ENCODE results near the gene HTR2B.

HTR2B gene

DNA sequence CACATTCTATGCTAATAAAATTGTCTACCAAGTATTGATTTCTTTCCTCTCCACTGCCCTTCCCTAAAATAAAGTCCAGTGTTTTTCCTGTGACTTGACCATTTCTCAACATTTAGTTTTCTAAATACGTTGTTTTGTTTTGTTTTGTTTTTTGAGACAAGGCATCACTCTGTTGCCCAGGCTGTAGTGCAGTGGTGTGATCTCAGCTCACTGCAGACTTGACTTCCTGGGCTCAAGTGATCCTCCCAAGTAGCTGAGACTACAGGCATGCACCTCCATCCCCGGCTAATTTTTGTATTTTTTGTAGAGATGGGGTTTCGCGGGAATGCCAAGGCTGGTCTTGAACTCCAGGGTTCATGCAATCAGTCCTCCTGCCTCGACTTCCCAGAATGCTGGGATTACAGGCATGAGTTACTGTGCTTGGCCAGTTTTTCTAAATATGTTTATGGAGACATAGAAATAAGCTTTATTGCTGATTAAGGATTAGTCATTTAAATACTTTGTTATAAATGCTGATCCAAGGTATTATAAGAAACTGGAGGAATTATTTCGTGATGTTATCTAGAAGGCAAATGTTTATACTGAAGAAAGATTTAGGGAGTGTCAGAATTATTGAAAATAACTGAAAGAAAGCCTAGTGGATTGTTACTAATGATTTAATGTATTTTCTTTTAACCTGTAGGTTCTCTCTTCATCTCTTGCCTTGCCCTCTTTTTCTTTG lies 5.7 kb upstream of the HTR2B start:
- Histone ChIP-seq H3K9ac (ENCODE audit: low read length) (no peak overlapping the region), H3K4me1 (ENCODE audit: control insufficient read depth, low read depth, low read length) (peaks cover 6% of the 10 kb centered on the region), H3K9me3 (ENCODE audit: control insufficient read depth, low read depth, low read length) (no peaks in the 10 kb centered on the region), H3K27me3 (ENCODE audit: control insufficient read depth, insufficient read depth, low read length) (no peaks in the 10 kb centered on the region), H3K27ac (ENCODE audit: low read length) (no peak overlapping the region), H3K36me3 (ENCODE audit: control insufficient read depth, low read depth, low read length) (no peaks in the 10 kb centered on the region), H3K4me3 (ENCODE audit: low read length) (no peak overlapping the region)

- Histone ChIP-seq H3K9ac (ENCODE audit: low read length) (no peak overlapping the region), H3K27ac (ENCODE audit: low read length) (no peak overlapping the region), H3K9me3 (ENCODE audit: control insufficient read depth, low read depth, low read length) (no peaks in the 10 kb centered on the region), H3K4me3 (ENCODE audit: low read length) (no peak overlapping the region), H3K4me1 (ENCODE audit: control insufficient read depth, low read depth, low read length) (peaks cover 17% of the 10 kb centered on the region), H3K36me3 (ENCODE audit: control insufficient read depth, low read depth, low read length) (no peaks in the 10 kb centered on the region), H3K27me3 (ENCODE audit: control insufficient read depth, insufficient read depth, low read length) (no peaks in the 10 kb centered on the region)
These were observed 4.4 kb upstream of the HTR2B start for GRCh38 chr2:231129216-231129615.

GRCh38 chr2:231128541-231128940 lies 3.7 kb upstream of the HTR2B start:
- no peaks in the 10 kb centered on the region for H3K9me3 ChIP-seq (ENCODE audit: control insufficient read depth, low read depth, low read length)
- no peaks in the 10 kb centered on the region for H3K27me3 ChIP-seq (ENCODE audit: control insufficient read depth, insufficient read depth, low read length)
- no peak overlapping the region for H3K4me3 ChIP-seq (ENCODE audit: low read length)
- H3K4me1 ChIP-seq (ENCODE audit: control insufficient read depth, low read depth, low read length), result peaks cover 20% of the 10 kb centered on the region
- H3K9ac ChIP-seq (ENCODE audit: low read length), result no peak overlapping the region
- H3K27ac ChIP-seq (ENCODE audit: low read length), result no peak overlapping the region
- no peaks in the 10 kb centered on the region for H3K36me3 ChIP-seq (ENCODE audit: control insufficient read depth, low read depth, low read length)

- Histone ChIP-seq H3K9ac (ENCODE audit: low read length) (no peak overlapping the region), H3K27ac (ENCODE audit: low read length) (no peak overlapping the region), H3K4me1 (ENCODE audit: control insufficient read depth, low read depth, low read length) (peaks cover 25% of the 10 kb centered on the region), H3K4me3 (ENCODE audit: low read length) (no peak overlapping the region), H3K27me3 (ENCODE audit: control insufficient read depth, insufficient read depth, low read length) (no peaks in the 10 kb centered on the region), H3K36me3 (ENCODE audit: control insufficient read depth, low read depth, low read length) (no peaks in the 10 kb centered on the region), H3K9me3 (ENCODE audit: control insufficient read depth, low read depth, low read length) (no peaks in the 10 kb centered on the region)
These were observed 3.1 kb upstream of the HTR2B start for GRCh38 chr2:231127936-231128335.

DNA sequence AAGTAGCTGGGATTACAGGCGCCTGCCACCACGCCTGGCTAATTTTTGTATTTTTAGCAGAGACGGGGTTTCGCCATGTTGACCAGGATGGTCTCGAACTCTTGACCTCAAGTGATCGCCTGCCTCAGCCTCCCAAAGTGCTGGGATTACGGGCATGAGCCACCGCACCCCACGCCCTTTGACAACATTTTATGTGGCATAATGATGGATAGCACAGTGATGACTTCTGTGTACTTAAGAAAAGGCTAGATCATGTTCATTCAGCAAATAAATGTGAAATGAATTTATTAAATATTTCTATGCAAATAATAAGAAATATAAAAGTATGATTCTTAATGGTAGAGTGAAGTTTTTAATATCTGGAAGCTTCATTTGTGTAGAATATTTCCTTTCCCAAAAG lies 2.6 kb upstream of the HTR2B start:
- Histone ChIP-seq H3K4me3 (ENCODE audit: low read length) (no peak overlapping the region), H3K4me1 (ENCODE audit: control insufficient read depth, low read depth, low read length) (peaks cover 22% of the 10 kb centered on the region), H3K27ac (ENCODE audit: low read length) (no peak overlapping the region), H3K27me3 (ENCODE audit: control insufficient read depth, insufficient read depth, low read length) (no peaks in the 10 kb centered on the region), H3K9me3 (ENCODE audit: control insufficient read depth, low read depth, low read length) (no peaks in the 10 kb centered on the region), H3K36me3 (ENCODE audit: control insufficient read depth, low read depth, low read length) (no peaks in the 10 kb centered on the region), H3K9ac (ENCODE audit: low read length) (no peak overlapping the region)

DNA sequence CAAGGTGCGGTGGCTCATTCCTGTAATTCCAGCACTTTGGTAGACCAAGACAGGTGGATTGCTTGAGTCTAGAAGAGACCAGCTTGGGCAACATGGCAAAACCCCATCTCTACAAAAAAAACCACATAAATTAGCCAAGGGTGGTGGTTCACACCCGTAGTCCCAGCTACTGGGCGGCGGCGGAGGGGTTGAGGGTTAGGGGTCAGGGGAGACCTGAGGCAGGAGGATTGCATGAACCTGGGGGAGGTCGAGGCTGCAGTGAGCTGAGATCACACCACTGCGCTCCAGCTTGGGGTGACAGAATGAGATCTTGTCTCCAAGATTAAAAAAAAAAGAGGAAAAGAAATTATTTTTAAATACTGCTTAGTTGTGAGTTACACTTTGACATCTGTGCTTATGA lies 1.3 kb upstream of the HTR2B start:
- Histone ChIP-seq H3K9ac (ENCODE audit: low read length) (no peak overlapping the region), H3K4me1 (ENCODE audit: control insufficient read depth, low read depth, low read length) (peaks cover 19% of the 10 kb centered on the region), H3K27ac (ENCODE audit: low read length) (no peak overlapping the region), H3K9me3 (ENCODE audit: control insufficient read depth, low read depth, low read length) (no peaks in the 10 kb centered on the region), H3K27me3 (ENCODE audit: control insufficient read depth, insufficient read depth, low read length) (no peaks in the 10 kb centered on the region), H3K36me3 (ENCODE audit: control insufficient read depth, low read depth, low read length) (no peaks in the 10 kb centered on the region), H3K4me3 (ENCODE audit: low read length) (no peak overlapping the region)

DNA sequence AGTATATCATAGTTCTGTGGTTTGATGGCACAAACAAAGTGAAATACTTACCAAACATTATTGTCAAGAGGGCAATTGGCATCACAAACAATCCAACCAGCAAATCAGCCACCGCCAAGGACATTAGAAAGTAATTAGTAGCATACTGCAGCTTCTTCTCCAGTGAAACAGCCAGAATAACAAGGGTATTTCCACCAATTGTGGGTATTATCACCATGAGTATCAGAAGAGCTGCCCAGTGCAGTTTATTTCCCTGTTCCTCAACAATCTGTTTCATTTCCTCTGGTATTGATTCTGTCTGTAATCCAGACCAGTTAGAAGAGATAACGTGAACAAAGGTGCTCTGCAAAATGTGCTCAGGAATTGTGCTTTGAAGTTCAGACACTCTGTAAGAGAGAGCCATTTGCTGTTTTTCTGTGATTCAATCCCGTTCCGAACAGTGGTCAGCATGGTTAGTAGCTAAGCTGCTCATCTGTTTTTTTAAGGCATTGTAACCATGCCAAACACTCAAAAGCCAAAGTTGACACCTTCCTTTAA lies 1.4 kb downstream of the HTR2B start:
- H3K27me3 ChIP-seq (ENCODE audit: control insufficient read depth, insufficient read depth, low read length), result no peaks in the 10 kb centered on the region
- H3K4me1 ChIP-seq (ENCODE audit: control insufficient read depth, low read depth, low read length), result peaks cover 19% of the 10 kb centered on the region
- H3K4me3 ChIP-seq (ENCODE audit: low read length), result no peak overlapping the region
- H3K9me3 ChIP-seq (ENCODE audit: control insufficient read depth, low read depth, low read length), result no peaks in the 10 kb centered on the region
- no peak overlapping the region for H3K9ac ChIP-seq (ENCODE audit: low read length)
- H3K27ac ChIP-seq (ENCODE audit: low read length), result no peak overlapping the region
- no peaks in the 10 kb centered on the region for H3K36me3 ChIP-seq (ENCODE audit: control insufficient read depth, low read depth, low read length)

DNA sequence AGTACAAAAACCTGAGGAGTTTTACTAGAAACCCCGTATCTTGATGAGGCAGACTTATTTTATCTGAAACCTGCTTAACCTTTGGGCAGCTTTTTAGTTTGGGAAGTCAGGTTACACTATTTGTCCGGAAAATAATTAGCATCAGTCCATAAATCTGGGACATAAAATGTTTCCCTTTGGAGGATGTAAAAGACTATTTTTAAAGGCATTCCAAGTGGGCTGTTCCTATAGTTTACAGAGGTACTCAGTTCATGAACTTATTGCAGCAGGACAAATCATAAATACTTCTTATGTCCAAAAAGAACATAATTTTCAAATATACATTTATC lies 6.3 kb downstream of the HTR2B start:
- no peak overlapping the region for H3K4me3 ChIP-seq (ENCODE audit: low read length)
- no peak overlapping the region for H3K9ac ChIP-seq (ENCODE audit: low read length)
- H3K27me3 ChIP-seq (ENCODE audit: control insufficient read depth, insufficient read depth, low read length), result no peaks in the 10 kb centered on the region
- H3K9me3 ChIP-seq (ENCODE audit: control insufficient read depth, low read depth, low read length), result no peaks in the 10 kb centered on the region
- peaks cover 21% of the 10 kb centered on the region for H3K4me1 ChIP-seq (ENCODE audit: control insufficient read depth, low read depth, low read length)
- no peaks in the 10 kb centered on the region for H3K36me3 ChIP-seq (ENCODE audit: control insufficient read depth, low read depth, low read length)
- H3K27ac ChIP-seq (ENCODE audit: low read length), result peak overlapping the region; percentile 27

DNA sequence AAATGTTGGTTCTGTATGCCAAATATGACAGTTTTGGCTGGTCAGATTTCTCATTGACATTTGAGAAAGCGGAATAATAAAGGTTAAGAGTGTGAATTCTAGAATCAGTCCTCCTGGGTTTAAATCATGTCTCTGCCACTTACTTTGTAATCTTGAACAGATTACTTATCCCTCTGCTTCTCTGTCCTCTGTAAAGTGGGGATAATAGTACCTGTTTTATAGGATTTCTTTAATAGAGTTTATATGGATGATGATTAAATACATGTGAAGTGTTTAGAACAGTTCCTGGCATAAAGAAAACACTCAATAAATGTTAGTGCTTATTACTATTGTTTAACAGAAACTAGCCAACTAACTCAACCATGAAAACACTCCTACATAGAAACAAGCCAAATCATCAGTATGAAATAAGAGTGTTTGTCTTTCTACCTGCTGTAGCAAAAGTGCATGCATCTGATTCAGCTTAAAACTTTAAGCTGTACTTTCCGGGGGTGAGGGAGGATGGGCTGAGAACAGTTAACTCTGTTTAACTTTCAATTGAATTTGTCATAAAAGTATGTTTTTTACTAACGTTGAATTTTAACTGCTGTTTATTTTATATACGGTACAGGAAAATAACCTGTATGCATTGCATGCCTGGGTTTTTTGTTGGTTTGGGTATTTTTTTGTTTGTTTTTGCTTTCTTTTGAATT lies 6.8 kb downstream of the HTR2B start:
- Histone ChIP-seq H3K27me3 (ENCODE audit: control insufficient read depth, insufficient read depth, low read length) (no peaks in the 10 kb centered on the region), H3K9ac (ENCODE audit: low read length) (no peak overlapping the region), H3K27ac (ENCODE audit: low read length) (peak overlapping the region; percentile 27), H3K4me3 (ENCODE audit: low read length) (no peak overlapping the region), H3K4me1 (ENCODE audit: control insufficient read depth, low read depth, low read length) (peaks cover 21% of the 10 kb centered on the region), H3K36me3 (ENCODE audit: control insufficient read depth, low read depth, low read length) (no peaks in the 10 kb centered on the region), H3K9me3 (ENCODE audit: control insufficient read depth, low read depth, low read length) (no peaks in the 10 kb centered on the region)

GRCh38 chr2:231117148-231117547 lies 7.7 kb downstream of the HTR2B start:
- no peak overlapping the region for H3K27ac ChIP-seq (ENCODE audit: low read length)
- H3K36me3 ChIP-seq (ENCODE audit: control insufficient read depth, low read depth, low read length), result no peaks in the 10 kb centered on the region
- H3K27me3 ChIP-seq (ENCODE audit: control insufficient read depth, insufficient read depth, low read length), result no peaks in the 10 kb centered on the region
- H3K9ac ChIP-seq (ENCODE audit: low read length), result no peak overlapping the region
- H3K9me3 ChIP-seq (ENCODE audit: control insufficient read depth, low read depth, low read length), result no peaks in the 10 kb centered on the region
- H3K4me3 ChIP-seq (ENCODE audit: low read length), result no peak overlapping the region
- H3K4me1 ChIP-seq (ENCODE audit: control insufficient read depth, low read depth, low read length), result peaks cover 20% of the 10 kb centered on the region

- no peaks in the 10 kb centered on the region for H3K9me3 ChIP-seq (ENCODE audit: control insufficient read depth, low read depth, low read length)
- no peak overlapping the region for H3K9ac ChIP-seq (ENCODE audit: low read length)
- H3K27me3 ChIP-seq (ENCODE audit: control insufficient read depth, insufficient read depth, low read length), result no peaks in the 10 kb centered on the region
- H3K4me3 ChIP-seq (ENCODE audit: low read length), result no peak overlapping the region
- H3K27ac ChIP-seq (ENCODE audit: low read length), result no peak overlapping the region
- peaks cover 8% of the 10 kb centered on the region for H3K36me3 ChIP-seq (ENCODE audit: control insufficient read depth, low read depth, low read length)
- peaks cover 20% of the 10 kb centered on the region for H3K4me1 ChIP-seq (ENCODE audit: control insufficient read depth, low read depth, low read length)
These were observed 9.2 kb downstream of the HTR2B start for GRCh38 chr2:231115651-231116050.

- no peak overlapping the region for H3K4me3 ChIP-seq (ENCODE audit: low read length)
- no peak overlapping the region for H3K27ac ChIP-seq (ENCODE audit: low read length)
- peaks cover 20% of the 10 kb centered on the region for H3K4me1 ChIP-seq (ENCODE audit: control insufficient read depth, low read depth, low read length)
- no peak overlapping the region for H3K9ac ChIP-seq (ENCODE audit: low read length)
- H3K36me3 ChIP-seq (ENCODE audit: control insufficient read depth, low read depth, low read length), result peaks cover 28% of the 10 kb centered on the region
- no peaks in the 10 kb centered on the region for H3K9me3 ChIP-seq (ENCODE audit: control insufficient read depth, low read depth, low read length)
- no peaks in the 10 kb centered on the region for H3K27me3 ChIP-seq (ENCODE audit: control insufficient read depth, insufficient read depth, low read length)
These were observed 11.4 kb downstream of the HTR2B start for GRCh38 chr2:231113489-231113888.
